Stimulated activated CD8-positive, alpha-beta memory T cell treated with anti-CD3 and anti-CD28 coated beads, Interleukin-12 subunit alpha, Interleukin-12 subunit beta, amount 100 ng/mL, for 24 hours (primary cell): ENCODE results near the gene CEACAM16.

ENCODE experiments used
- DNase-seq: peaks from one replicate; pipeline ENCODE4 v3.0.0-alpha.2; 2020; ENCODE audit errors: extremely low read depth

Gene CEACAM16

GRCh38 chr19:44725251-44725650, 26.3 kb downstream of the CEACAM16 start:
- DNase-seq = no peak

- DNase-seq = no peak
Measured at GRCh38 chr19:44725684-44726083, 26.7 kb downstream of the CEACAM16 start.

- no peak for DNase-seq
Measured at GRCh38 chr19:44726465-44726864, 27.5 kb downstream of the CEACAM16 start.

- DNase-seq = no peak
Measured at GRCh38 chr19:44728178-44728577, 29.2 kb downstream of the CEACAM16 start.

- DNase-seq = no peak
Measured at GRCh38 chr19:44729516-44730033, 30.6 kb downstream of the CEACAM16 start.

- DNase-seq = no peak
Measured at GRCh38 chr19:44731081-44731480, 32.1 kb downstream of the CEACAM16 start.

- DNase-seq = no peak
Measured at GRCh38 chr19:44731622-44732021, 32.7 kb downstream of the CEACAM16 start.

- no peak for DNase-seq
Measured at GRCh38 chr19:44732235-44733014, 33.5 kb downstream of the CEACAM16 start.

GRCh38 chr19:44734357-44734756, 35.4 kb downstream of the CEACAM16 start:
- DNase-seq = no peak

GRCh38 chr19:44735011-44735410, 36.1 kb downstream of the CEACAM16 start:
- no peak for DNase-seq

GRCh38 chr19:44737238-44738071, 38.5 kb downstream of the CEACAM16 start:
- DNase-seq = no peak

GRCh38 chr19:44738136-44738535, 39.2 kb downstream of the CEACAM16 start:
- DNase-seq = no peak

GRCh38 chr19:44738603-44739558, 39.9 kb downstream of the CEACAM16 start:
- DNase-seq = no peak

- DNase-seq = no peak
Measured at GRCh38 chr19:44740351-44740824, 41.4 kb downstream of the CEACAM16 start.

- no peak for DNase-seq
Measured at GRCh38 chr19:44741258-44741731, 42.3 kb downstream of the CEACAM16 start.

GRCh38 chr19:44741841-44742329, 42.9 kb downstream of the CEACAM16 start:
- DNase-seq = no peak

- no peak for DNase-seq
Measured at GRCh38 chr19:44742330-44743061, 43.5 kb downstream of the CEACAM16 start.

- no peak for DNase-seq
Measured at GRCh38 chr19:44744871-44745332, 46.0 kb downstream of the CEACAM16 start.

GRCh38 chr19:44745341-44745831, 46.4 kb downstream of the CEACAM16 start:
- DNase-seq = no peak
